Dendritic cell treated with granulocyte-macrophage colony-stimulating factor and Interleukin-4, amounts not matched to agents 40 ng/mL and 50 ng/mL, for 4 days (primary cell): Measurements from ENCODE around the gene AQP6.

ENCODE experiments used
- H3K27ac Mint-ChIP-seq: one replicate; pipeline ENCODE4 v1.8.0; 2022; ENCODE audit warnings: mild to moderate bottlenecking, mixed read lengths
- H3K27me3 Mint-ChIP-seq: one replicate; pipeline ENCODE4 v1.8.0; 2022; ENCODE audit warnings: mild to moderate bottlenecking, mixed read lengths
- H3K36me3 Mint-ChIP-seq: one replicate; pipeline ENCODE4 v1.8.0; 2022; ENCODE audit warnings: low read depth, mixed read lengths
- H3K4me1 Mint-ChIP-seq: one replicate; pipeline ENCODE4 v1.8.0; 2022; ENCODE audit warnings: low read depth, mixed read lengths
- H3K4me3 Mint-ChIP-seq: one replicate; pipeline ENCODE4 v1.8.0; 2022; ENCODE audit warnings: mild to moderate bottlenecking, moderate library complexity, mixed read lengths
- H3K9me3 Mint-ChIP-seq: one replicate; pipeline ENCODE4 v1.8.0; 2022; ENCODE audit warnings: mixed read lengths
- intact Hi-C: fragments of 100-400 bp; cut with micrococcal nuclease; formaldehyde crosslinking; loops from one replicate; pipeline ENCODE4 v1.15.0; 2022

Gene AQP6

GRCh38 chr12:49972641-49973360 lies at the start of gene AQP6:
AQP6 (plus strand) TSS chr12:49972947; CDS start chr12:49973174, 227 bp downstream.
- Mint-ChIP-seq H3K4me3 (no peak within 1 kb of the TSS), H3K4me1 (peaks cover 40% of the 10 kb centered on the region), H3K27me3 (peaks cover 10% of the 10 kb centered on the region), H3K36me3 (no peaks in the 10 kb centered on the region), H3K27ac (peak within 1 kb of the TSS; percentile 54), H3K9me3 (no peaks in the 10 kb centered on the region)
- intact Hi-C loops: no loop called here

- Mint-ChIP-seq H3K9me3 (no peaks in the 10 kb centered on the region), H3K27ac (peak overlapping the region; percentile 4), H3K27me3 (peaks cover 25% of the 10 kb centered on the region), H3K4me3 (no peak overlapping the region), H3K36me3 (no peaks in the 10 kb centered on the region), H3K4me1 (peaks cover 46% of the 10 kb centered on the region)
- intact Hi-C loops: no loop called here
Observed at GRCh38 chr12:49923035-49923644, 49.6 kb upstream of the AQP6 start.

GRCh38 chr12:49923880-49924556 lies 48.7 kb upstream of the AQP6 start:
- peaks cover 33% of the 10 kb centered on the region for H3K27me3 Mint-ChIP-seq
- H3K9me3 Mint-ChIP-seq: no peaks in the 10 kb centered on the region
- peaks cover 40% of the 10 kb centered on the region for H3K4me1 Mint-ChIP-seq
- H3K4me3 Mint-ChIP-seq: no peak overlapping the region
- intact Hi-C loops: no loop called here
- H3K36me3 Mint-ChIP-seq: no peaks in the 10 kb centered on the region
- H3K27ac Mint-ChIP-seq: peak overlapping the region; percentile 4

- Mint-ChIP-seq H3K27ac (no peak overlapping the region), H3K27me3 (peaks cover 39% of the 10 kb centered on the region), H3K4me1 (peaks cover 35% of the 10 kb centered on the region), H3K36me3 (no peaks in the 10 kb centered on the region), H3K9me3 (no peaks in the 10 kb centered on the region), H3K4me3 (no peak overlapping the region)
- intact Hi-C loops: no loop called here
Observed at GRCh38 chr12:49924628-49925246, 48.0 kb upstream of the AQP6 start.

- H3K36me3 Mint-ChIP-seq: no peaks in the 10 kb centered on the region
- H3K4me3 Mint-ChIP-seq: no peak overlapping the region
Observed at GRCh38 chr12:49925433-49926204, 47.1 kb upstream of the AQP6 start.

GRCh38 chr12:49928471-49928870 lies 44.3 kb upstream of the AQP6 start:
- Mint-ChIP-seq H3K27me3 (peaks cover 32% of the 10 kb centered on the region), H3K27ac (peak overlapping the region; percentile 30), H3K4me1 (peaks cover 12% of the 10 kb centered on the region), H3K9me3 (no peaks in the 10 kb centered on the region), H3K36me3 (no peaks in the 10 kb centered on the region), H3K4me3 (no peak overlapping the region)
- intact Hi-C loops: no loop called here

More at GRCh38 chr12:49925433-49926204, 47.1 kb upstream of the AQP6 start:
- Mint-ChIP-seq H3K4me1 (peaks cover 27% of the 10 kb centered on the region), H3K9me3 (no peaks in the 10 kb centered on the region), H3K27ac (peak overlapping the region; percentile 31), H3K27me3 (peaks cover 41% of the 10 kb centered on the region)
- intact Hi-C loops: no loop called here

- H3K9me3 Mint-ChIP-seq: no peaks in the 10 kb centered on the region
- H3K36me3 Mint-ChIP-seq: no peaks in the 10 kb centered on the region
- no peak overlapping the region for H3K4me3 Mint-ChIP-seq
- H3K27me3 Mint-ChIP-seq: peaks cover 26% of the 10 kb centered on the region
- H3K27ac Mint-ChIP-seq: no peak overlapping the region
- intact Hi-C loops: no loop called here
- H3K4me1 Mint-ChIP-seq: peaks cover 12% of the 10 kb centered on the region
Observed at GRCh38 chr12:49929581-49929980, 43.2 kb upstream of the AQP6 start.

GRCh38 chr12:49930515-49931288 lies 42.0 kb upstream of the AQP6 start:
- H3K27ac Mint-ChIP-seq: no peak overlapping the region
- H3K4me3 Mint-ChIP-seq: no peak overlapping the region
- H3K4me1 Mint-ChIP-seq: peaks cover 7% of the 10 kb centered on the region
- no peaks in the 10 kb centered on the region for H3K36me3 Mint-ChIP-seq
- H3K9me3 Mint-ChIP-seq: no peaks in the 10 kb centered on the region
- intact Hi-C loops: no loop called here
- H3K27me3 Mint-ChIP-seq: peaks cover 27% of the 10 kb centered on the region

- H3K27ac Mint-ChIP-seq: no peak overlapping the region
- H3K9me3 Mint-ChIP-seq: no peaks in the 10 kb centered on the region
- no peak overlapping the region for H3K4me3 Mint-ChIP-seq
- H3K27me3 Mint-ChIP-seq: peaks cover 32% of the 10 kb centered on the region
- no peaks in the 10 kb centered on the region for H3K4me1 Mint-ChIP-seq
- H3K36me3 Mint-ChIP-seq: no peaks in the 10 kb centered on the region
- intact Hi-C loops: no loop called here
Observed at GRCh38 chr12:49932023-49932422, 40.7 kb upstream of the AQP6 start.

- Mint-ChIP-seq H3K4me1 (no peaks in the 10 kb centered on the region), H3K27me3 (peaks cover 29% of the 10 kb centered on the region), H3K9me3 (no peaks in the 10 kb centered on the region), H3K27ac (no peak overlapping the region), H3K36me3 (no peaks in the 10 kb centered on the region), H3K4me3 (no peak overlapping the region)
- intact Hi-C loops: no loop called here
Observed at GRCh38 chr12:49932533-49933130, 40.1 kb upstream of the AQP6 start.

- Mint-ChIP-seq H3K36me3 (no peaks in the 10 kb centered on the region), H3K27me3 (peaks cover 22% of the 10 kb centered on the region), H3K4me1 (no peaks in the 10 kb centered on the region), H3K4me3 (no peak overlapping the region), H3K9me3 (no peaks in the 10 kb centered on the region), H3K27ac (no peak overlapping the region)
- intact Hi-C loops: no loop called here
Observed at GRCh38 chr12:49933796-49934195, 39.0 kb upstream of the AQP6 start.

- Mint-ChIP-seq H3K4me1 (no peaks in the 10 kb centered on the region), H3K9me3 (no peaks in the 10 kb centered on the region), H3K4me3 (no peak overlapping the region), H3K27me3 (peaks cover 14% of the 10 kb centered on the region), H3K36me3 (no peaks in the 10 kb centered on the region), H3K27ac (no peak overlapping the region)
- intact Hi-C loops: no loop called here
Observed at GRCh38 chr12:49934505-49934904, 38.2 kb upstream of the AQP6 start.

- Mint-ChIP-seq H3K4me1 (no peaks in the 10 kb centered on the region), H3K27me3 (peaks cover 16% of the 10 kb centered on the region), H3K36me3 (no peaks in the 10 kb centered on the region), H3K4me3 (no peak overlapping the region), H3K27ac (no peak overlapping the region), H3K9me3 (no peaks in the 10 kb centered on the region)
- intact Hi-C loops: no loop called here
Observed at GRCh38 chr12:49936925-49937324, 35.8 kb upstream of the AQP6 start.
